HPDE6-E6E7 (cell line): Measurements from ENCODE around the gene SYTL3.
"Not testable (repeated sequence)": the region's sequence is repeated elsewhere in the genome, so short reads cannot be mapped to it uniquely, and the experiment has no call there.

ENCODE experiments used
- DNase-seq: peaks from one replicate; pipeline ENCODE4 v3.0.0; 2011; ENCODE audit warnings: missing footprints; ENCODE audit errors: extremely low spot score

SYTL3 gene

GRCh38 chr6:158773581-158774449, 124.0 kb downstream of the SYTL3 start:
- DNase-seq, result no peak

GRCh38 chr6:158774717-158775449, 125.0 kb downstream of the SYTL3 start:
- DNase-seq, result no peak

DNA sequence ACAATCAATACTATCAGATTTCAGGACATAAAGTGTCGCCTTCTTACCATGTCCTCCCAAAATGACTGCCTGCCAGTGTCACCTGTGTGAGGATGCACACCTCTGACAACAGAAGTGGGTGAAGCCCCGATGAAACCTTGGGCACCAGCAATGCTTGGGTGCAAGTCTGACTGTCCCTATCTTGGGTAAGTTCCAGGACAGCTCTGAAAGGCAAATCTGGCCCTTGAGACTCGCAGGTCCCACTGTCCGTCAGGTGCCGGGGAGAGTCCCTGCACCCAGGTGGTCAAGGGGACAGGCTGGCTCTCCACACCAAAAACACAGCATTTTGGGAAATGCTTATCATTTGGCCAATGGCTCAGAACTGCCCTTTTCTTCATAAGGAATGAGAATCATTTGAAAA, 126.0 kb downstream of the SYTL3 start:
- DNase-seq, result no peak

DNA sequence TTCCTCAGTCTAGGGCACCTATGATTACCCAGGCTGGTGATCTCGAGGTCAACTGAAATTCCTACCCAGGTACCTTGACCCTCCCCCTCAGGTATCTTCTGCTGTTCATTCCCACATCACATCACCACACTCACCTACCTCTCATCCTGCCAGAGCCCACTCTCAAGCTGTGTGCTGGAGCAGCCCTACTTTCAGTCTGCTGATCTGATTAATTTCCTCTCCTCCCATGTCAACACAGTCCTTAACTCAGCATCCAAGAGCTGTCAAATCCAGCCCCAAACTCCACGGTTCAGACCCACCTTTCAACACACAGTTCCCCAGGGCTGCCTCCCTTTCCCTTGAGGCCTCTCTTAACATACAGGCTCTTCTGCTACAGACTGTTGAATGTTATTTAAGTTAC, 126.9 kb downstream of the SYTL3 start:
- DNase-seq, result no peak

DNA sequence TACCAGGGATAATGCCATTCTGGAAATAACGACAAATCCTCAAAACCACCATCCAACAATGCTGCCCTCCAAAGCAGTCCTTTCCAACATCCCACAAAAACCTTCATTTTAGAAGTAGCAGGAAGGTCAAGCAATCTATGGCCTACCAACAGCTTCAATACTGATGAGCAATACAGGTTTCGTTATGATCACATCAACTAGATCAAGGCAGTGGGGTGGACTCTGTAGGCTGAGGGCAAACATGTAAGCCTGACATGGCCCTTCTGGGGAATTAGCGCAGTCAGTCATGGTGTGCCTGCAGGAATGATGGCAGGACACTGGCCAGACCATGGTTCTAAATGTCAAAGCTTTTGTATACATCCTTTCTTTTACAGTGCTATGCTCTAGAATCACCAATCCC, 127.7 kb downstream of the SYTL3 start:
- DNase-seq, result no peak

DNA sequence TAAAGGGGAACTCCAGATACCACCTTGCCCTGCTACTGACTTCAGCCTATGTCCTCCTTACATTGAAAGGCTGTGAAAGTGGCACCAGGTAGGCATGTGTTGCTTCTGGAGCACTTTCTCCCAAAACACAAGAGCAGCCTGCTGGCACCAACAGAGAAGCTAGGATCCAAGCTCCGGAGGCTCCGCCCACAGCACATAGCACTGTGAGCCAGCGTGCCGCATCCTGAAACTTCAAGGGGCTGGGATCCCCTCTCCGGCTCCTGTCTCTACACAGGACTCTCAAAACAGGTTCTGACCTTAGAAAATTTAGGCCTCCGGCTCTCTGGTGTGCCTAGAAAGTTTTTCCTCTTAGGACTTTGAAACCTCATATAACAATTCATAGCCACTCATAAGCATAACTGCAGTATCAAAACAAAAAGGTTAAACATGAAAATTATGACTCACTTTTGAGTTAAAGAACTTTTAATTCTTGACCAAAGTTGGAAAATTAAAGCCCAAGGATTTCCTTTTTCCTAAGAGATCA, 128.2 kb downstream of the SYTL3 start:
- DNase-seq, result no peak

DNA sequence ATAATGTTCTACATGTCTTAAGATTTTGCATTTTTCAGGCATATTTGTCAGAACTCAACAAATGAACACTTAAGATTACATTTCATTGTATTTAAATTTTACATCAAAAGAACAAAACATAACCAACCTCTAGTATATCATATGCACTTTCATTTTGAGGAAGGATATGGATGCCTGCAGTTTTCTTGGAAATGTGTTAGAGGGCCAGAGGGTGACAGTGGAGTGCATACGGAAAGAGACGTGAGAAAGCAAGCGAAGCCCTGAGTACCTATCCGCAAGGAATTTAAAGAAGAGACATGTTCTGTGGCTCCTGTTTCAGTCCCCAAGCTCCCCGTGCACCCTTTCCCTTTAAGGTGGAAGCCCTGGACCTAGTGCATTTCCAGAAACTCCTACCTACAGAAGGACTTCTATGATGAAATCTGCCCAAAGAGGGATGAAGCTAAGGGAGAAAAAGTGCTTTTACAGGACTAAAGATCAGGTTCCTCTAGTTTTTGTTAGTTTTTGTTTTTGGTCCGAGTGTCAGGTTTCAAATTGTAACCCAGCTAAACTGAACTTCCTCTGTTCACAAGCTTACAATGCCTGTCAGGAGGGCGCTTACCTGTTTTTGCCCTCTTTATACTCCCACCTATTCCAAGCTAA, 130.5 kb downstream of the SYTL3 start:
- DNase-seq, result no peak

DNA sequence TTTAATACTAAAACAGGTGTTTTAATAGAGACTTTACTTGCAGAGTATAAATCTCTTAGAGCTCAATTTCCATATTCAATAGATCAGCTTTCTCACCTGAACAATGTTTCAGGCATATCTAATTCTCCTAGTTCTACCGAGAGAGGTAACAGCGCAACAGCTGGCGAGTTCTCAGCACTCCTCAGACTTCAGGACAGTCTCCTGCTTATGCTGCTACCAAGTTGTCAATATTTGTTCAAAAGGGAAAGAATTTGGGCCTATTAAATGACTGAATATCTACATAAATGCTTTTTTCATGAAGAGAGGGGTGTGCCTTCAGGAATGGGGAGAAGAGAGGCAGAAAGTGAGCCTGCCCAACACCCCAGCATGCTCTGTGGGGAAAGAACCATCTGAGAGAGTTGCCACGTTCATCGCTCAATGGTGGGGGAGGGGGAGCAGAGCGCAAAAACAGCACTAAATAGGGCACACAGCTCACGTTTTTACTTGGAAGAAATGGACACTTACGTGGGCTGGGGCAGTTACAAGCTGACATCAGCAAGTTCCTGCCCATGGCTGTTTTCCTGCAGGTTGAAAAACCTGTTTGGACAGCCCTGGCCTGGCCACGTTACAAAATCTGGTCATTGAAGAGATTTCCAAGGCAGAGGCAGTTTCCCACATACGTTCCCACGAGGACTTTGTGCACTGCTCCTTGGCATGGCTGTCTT, 131.3 kb downstream of the SYTL3 start:
- no peak for DNase-seq

DNA sequence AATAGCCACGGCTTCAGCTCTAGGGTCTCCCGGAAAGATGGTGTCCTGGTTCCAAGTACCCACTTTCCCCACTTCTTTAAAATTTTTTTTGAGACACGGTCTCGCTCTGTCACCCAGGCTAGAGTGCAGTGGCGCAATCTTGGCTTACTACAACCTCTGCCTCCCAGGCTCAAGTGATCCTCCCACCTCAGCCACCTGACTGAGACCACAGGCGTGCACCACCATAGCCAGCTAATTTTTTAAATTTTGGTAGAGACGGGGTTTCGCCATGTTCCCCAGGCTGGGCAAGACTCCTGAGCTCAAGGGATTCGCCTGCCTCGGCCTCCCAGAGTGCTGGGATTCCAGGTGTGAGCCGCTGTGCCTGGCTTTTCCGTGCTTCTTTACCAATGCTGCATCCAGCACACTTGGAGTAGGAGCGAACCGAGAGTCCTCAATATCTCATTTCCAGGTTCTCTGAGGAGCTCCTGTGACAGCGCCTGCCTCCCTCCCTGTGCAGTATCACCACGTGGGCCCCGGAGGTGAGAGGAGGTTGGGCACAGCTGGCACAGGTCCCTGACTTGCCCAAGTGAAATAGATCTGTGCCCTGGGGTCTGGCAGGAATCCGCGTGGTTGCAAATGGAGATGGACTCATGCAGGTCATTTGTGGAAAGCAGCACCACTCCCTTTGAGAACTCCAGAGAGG, 132.0 kb downstream of the SYTL3 start:
- no peak for DNase-seq

- DNase-seq, result no peak
These were observed 132.7 kb downstream of the SYTL3 start for GRCh38 chr6:158782432-158783166.

GRCh38 chr6:158783167-158783450, 133.3 kb downstream of the SYTL3 start:
- no peak for DNase-seq

DNA sequence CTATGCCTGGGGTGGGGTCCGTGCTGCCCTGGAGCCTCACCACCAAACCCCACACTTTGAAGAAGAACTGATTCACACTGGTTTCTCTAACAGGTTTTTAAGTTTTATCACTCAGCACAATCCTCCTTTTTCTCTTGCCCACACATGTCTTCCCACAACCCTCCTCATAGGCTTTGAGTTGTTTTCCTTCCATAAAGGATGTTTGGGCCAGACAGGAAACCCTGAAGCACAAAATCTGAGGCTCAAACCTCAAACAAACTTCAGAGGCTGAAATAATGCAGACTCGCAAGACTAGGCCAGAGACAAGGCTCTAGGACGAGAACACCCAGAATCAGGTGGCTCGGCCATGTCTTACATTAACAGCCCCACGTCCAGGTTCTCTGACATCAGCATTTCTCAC, 134.0 kb downstream of the SYTL3 start:
- DNase-seq, result no peak

DNA sequence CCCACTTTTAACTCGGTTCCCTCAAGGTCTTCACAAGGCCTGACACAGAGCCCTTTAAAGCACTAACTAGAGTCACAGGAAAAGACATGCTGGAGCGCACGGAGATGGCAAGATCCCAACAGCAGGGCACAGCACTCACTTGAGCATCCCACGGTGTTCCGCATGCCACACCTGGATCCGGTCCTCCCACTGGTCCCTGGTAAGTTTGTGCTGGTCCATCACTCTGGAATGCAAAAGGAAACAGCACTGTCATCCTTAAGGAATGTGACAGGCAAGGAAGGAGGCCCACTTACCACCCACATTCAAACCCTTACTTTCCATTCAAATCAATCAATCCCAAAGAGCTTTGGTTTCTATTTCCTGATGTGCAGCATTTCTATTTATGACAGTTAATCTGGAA, 134.7 kb downstream of the SYTL3 start:
- DNase-seq, result peak; percentile 59

DNA sequence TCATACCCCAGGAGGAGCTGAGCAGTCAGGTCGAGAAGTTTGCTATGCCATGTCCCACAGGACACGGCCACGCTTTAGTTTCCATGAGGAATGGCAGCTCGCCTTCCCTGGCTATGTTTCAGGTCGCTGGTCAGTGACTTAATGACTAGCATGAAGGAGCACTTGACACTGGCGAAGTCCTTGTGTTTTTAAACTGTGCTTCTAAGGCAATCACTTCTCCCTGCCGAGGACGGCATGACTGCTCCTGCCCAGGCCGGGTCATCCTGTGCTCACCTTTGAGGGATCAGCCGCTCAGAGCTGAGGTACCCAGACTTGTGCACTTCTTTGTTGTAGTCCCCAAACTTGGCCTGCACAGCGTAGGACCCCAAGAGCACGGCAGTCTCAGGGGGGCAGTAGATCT, 135.2 kb downstream of the SYTL3 start:
- DNase-seq, result no peak

- no peak for DNase-seq
These were observed 136.9 kb downstream of the SYTL3 start for GRCh38 chr6:158786645-158787304.

- DNase-seq, result no peak
These were observed 137.5 kb downstream of the SYTL3 start for GRCh38 chr6:158787395-158787794.

GRCh38 chr6:158789115-158789917, 139.5 kb downstream of the SYTL3 start:
- DNase-seq, result no peak

DNA sequence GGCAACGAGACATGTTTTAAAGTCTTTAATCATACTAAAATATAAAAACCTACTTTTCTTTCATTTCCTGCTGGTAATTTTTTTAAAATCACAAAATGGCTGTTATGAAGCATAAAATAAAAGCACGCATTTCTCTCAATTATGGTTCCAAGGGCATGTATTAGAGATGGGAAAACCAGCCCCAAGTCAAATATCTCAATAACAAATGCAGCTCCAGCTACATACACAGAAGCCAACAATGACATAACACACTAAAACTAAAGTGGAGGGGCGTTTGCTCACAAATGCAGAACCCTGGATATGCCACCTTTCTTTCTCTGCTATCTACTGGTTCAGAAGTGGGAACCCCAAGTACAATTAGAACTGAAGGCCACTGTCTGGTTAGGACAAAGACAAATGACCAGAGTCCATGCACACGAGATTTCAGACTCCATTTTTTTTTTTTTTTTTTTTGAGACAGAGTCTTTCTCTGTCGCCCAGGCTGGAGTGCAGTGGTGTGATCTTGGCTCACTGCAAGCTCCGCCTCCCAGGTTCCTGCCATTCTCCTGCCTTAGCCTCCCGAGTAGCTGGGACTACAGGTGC, 141.5 kb downstream of the SYTL3 start:
- no peak for DNase-seq

GRCh38 chr6:158792505-158792904, 142.7 kb downstream of the SYTL3 start:
- not testable (repeated sequence) for DNase-seq
